HG03175 (cell line): Measurements from ENCODE around the gene CCDC174.
"Not testable (repeated sequence)": the region's sequence is repeated elsewhere in the genome, so short reads cannot be mapped to it uniquely, and the experiment has no call there.

Experiments
- ATAC-seq: cut with Tn5 transposase; IDR thresholded peaks from one replicate; pipeline ENCODE4 v1.9.1; 2021; ENCODE audit warnings: mild to moderate bottlenecking, moderate library complexity; ENCODE audit not compliant: unreplicated experiment

CCDC174 gene

GRCh38 chr3:14649466-14649865, 2.1 kb upstream of the CCDC174 start:
- no peak for ATAC-seq

DNA sequence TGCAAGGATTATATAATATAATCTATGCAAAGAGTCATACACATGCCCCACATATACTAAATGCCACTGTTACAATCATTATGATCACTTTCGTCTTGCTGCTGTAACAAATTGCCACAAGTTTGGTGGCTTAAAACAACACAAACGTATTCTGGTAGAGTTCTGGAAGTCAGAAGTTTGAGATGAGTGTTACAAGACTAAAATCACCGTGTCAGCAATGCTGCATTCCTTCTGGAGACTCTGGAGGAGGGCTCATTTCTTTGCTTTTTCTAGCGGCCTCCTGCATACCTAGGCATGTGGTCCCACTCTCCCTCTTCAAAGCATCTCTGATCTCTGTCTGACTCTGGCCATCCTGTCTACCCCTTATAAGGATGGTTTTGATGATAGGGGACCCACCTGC, 1.4 kb upstream of the CCDC174 start:
- no peak for ATAC-seq

- ATAC-seq: not testable (repeated sequence)
These were observed 872 bp downstream of the CCDC174 start for GRCh38 chr3:14652360-14652907.

GRCh38 chr3:14657579-14657978, 6.0 kb downstream of the CCDC174 start:
- ATAC-seq: no peak

- no peak for ATAC-seq
These were observed 7.4 kb downstream of the CCDC174 start for GRCh38 chr3:14658978-14659377.

DNA sequence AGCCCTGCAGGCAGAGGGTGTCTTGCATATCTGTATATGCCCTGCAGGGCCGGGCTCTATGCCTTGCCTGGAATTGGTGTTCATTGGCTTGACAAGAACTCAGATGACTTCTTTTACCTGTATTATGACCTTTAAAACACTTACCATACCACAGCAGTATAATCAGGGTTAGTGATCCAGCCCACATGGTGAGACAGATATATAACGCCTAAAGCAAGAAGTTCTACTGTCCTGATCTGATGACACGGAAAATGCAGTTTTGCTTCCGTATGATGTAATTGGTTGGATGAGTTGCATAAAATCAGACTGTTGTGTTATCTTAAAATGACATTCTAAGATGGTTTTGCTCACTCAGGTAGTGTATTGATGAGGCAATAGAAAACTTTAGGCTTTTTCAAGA, 9.4 kb downstream of the CCDC174 start:
- no peak for ATAC-seq

DNA sequence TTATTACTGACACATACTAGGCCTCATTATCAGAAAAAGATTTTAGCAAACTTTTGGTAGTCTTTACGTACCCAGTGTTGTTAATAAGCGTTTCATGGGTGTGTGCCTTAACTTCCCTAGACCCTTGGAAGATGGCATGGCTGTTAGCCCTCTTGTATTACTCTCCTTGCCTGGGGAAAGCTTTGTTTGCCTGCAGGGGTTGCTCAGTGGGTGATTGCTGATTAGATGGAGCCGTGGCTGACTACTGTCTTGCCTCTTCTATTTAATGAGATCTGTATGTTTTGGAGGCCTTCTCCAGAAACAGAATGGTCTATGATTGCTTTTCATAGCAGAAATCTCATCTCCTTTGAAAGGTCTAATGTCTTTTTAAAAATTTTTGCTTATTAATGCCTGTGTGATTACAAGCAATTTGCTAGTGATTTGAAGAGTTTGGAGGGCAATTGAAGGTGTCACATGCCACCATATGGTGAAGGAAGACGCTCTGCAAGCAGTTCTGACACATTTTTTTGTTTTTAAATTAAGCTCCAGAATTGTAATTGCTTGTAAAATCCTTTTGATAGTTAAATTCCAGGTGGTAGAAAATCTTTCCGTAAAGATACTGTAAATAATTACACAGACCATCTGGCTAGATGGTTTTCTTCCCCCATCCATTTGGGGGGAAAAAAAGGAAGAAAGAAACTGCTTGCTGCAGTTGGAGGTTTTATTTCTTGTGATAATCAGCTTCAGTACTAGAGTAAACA, 12.0 kb downstream of the CCDC174 start:
- ATAC-seq: no peak

DNA sequence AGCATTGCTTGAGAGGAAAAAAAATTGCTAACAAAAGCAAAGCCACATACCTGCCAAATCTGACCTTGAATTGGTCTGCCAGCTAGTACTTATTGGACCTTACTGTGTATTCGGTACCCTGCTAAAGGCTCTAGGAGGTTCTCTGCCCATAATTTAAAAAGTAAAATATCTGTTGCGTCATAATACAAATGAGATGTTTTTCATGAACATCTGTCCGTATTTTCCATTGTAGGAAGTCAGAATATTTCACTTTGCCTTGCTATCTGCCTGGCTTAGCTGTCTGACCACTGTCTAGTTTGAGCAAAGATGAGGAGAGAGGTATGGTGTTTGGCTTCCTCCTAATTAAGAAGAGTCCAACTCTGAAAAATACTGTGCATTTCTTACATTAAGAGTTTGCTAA, 12.6 kb downstream of the CCDC174 start:
- no peak for ATAC-seq

- ATAC-seq: no peak
These were observed 21.0 kb downstream of the CCDC174 start for GRCh38 chr3:14672588-14672987.

DNA sequence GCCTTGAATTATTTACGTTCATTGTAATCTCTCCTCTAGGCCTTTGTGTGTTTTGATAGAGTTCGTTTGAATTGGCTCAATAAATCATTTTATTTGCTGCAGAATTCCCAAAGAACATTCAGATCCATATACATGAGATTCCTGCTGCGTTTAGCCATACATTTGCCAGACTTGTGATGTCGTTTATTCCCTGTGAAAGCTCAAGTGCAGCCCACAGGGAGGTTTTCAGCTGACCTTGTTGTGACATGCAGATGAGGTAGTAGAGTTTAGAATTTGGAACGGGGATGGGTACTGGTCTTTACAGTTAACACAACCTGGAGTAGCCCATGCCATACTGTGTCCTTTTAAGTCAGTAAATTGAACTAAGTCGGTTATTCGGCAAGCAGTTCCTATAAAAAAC, 23.3 kb downstream of the CCDC174 start, which contains the start of gene C3orf20:
Gene C3orf20, plus strand, starts transcription at position 301 of the 400 bp plus-strand sequence. CDS start 7,573 bp downstream, outside the sequence.
- ATAC-seq: no peak

GRCh38 chr3:14676881-14677280, 25.3 kb downstream of the CCDC174 start:
- ATAC-seq: no peak

- no peak for ATAC-seq
These were observed 26.5 kb downstream of the CCDC174 start for GRCh38 chr3:14678015-14678503.

- no peak for ATAC-seq
These were observed 28.6 kb downstream of the CCDC174 start for GRCh38 chr3:14680115-14680514.

GRCh38 chr3:14680716-14681115, 29.2 kb downstream of the CCDC174 start:
- no peak for ATAC-seq

GRCh38 chr3:14684447-14684846, 32.9 kb downstream of the CCDC174 start:
- no peak for ATAC-seq

GRCh38 chr3:14685179-14685578, 33.6 kb downstream of the CCDC174 start:
- ATAC-seq: no peak

DNA sequence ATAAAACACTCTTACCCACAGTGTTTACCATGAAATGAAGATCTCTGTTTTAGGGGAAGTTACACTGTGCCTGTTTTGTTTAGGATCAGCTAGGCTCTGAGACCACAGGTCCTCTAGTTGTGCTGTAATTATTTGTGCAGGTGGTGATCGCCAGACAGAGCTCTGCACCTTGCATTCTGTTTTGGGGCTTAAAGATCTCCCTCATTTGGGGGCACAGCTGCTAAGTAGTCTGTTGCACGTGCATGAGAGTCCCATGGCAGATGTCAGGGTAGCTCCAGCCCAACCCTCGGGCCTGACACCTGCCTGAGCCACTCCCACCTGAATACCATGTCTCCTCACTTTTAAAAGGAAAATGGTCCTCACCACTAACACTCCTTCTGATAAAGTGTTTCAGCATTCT, 35.8 kb downstream of the CCDC174 start:
- ATAC-seq: no peak

- ATAC-seq: peak; percentile 61
These were observed 37.0 kb downstream of the CCDC174 start for GRCh38 chr3:14688525-14688924.

GRCh38 chr3:14689247-14689980, 37.9 kb downstream of the CCDC174 start:
- peak; percentile 52 for ATAC-seq

- ATAC-seq: peak; percentile 39
These were observed 39.7 kb downstream of the CCDC174 start for GRCh38 chr3:14691239-14691638.

- no peak for ATAC-seq
These were observed 40.2 kb downstream of the CCDC174 start for GRCh38 chr3:14691719-14692118.
